Esophagus squamous epithelium (tissue), 4 donors: ENCODE results near the gene PRKG1.

ENCODE experiments used
- POLR2A ChIP-seq, 4 donors: fragments of 450-650 bp; IDR thresholded peaks; one replicate each; pipeline ENCODE4 v1.6.1; 2017; ENCODE audit warnings: antibody characterized with exemption in 4 of 4, mild to moderate bottlenecking in 4 of 4, moderate library complexity in 3 of 4
- TF ChIP-seq, protein P1 (sequence below), 6 experiments: fragments of 450-650 bp in 4 of 6; fragments of 200-600 bp in 2 of 6; sonication (generic) in 2 of 6; IDR thresholded peaks; one replicate each; pipeline ENCODE4 v1.5.1; 2016 to 2019; ENCODE audit warnings: antibody characterized with exemption in 6 of 6, mild to moderate bottlenecking in 4 of 6, moderate library complexity in 4 of 6

DNA sequence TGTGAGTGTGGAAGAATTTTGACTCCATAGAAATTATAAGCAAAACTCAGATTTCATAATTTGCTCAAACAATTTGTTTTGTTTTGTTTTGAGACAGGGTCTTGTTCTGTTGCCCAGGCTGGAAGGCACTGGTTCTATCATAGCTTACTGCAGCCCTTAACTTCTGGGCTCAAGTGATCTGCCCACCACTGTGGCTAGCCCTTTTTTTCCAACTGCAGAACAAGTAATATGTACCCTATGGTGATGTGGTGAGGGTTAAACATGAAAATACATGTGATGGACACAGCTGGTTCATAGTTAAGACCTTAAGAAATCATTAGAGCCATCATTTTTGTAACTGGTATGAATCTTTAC lies 594.0 kb downstream of the PRKG1 start:
- TF ChIP-seq, protein P1, sequence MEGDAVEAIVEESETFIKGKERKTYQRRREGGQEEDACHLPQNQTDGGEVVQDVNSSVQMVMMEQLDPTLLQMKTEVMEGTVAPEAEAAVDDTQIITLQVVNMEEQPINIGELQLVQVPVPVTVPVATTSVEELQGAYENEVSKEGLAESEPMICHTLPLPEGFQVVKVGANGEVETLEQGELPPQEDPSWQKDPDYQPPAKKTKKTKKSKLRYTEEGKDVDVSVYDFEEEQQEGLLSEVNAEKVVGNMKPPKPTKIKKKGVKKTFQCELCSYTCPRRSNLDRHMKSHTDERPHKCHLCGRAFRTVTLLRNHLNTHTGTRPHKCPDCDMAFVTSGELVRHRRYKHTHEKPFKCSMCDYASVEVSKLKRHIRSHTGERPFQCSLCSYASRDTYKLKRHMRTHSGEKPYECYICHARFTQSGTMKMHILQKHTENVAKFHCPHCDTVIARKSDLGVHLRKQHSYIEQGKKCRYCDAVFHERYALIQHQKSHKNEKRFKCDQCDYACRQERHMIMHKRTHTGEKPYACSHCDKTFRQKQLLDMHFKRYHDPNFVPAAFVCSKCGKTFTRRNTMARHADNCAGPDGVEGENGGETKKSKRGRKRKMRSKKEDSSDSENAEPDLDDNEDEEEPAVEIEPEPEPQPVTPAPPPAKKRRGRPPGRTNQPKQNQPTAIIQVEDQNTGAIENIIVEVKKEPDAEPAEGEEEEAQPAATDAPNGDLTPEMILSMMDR (IDR thresholded peaks at IDR 0.05): no peak
- no peak for TF ChIP-seq POLR2A (IDR thresholded peaks at IDR 0.05)
